ENCODE data around the gene OLFML2B. TPM values are rescaled to one million over a fixed set of nuclear protein-coding genes. Genes with fewer than 3 reads are reported as not detected.

The OLFML2B gene
- total RNA-seq, 1 donor from 2014 or later = 19.1 TPM

Other genes starting within 250 kb of the OLFML2B start
- 3.6 TPM for gene NOS1AP, start 45.8 kb upstream of the OLFML2B start, total RNA-seq

Data from lower lobe of right lung (tissue), 1 donor.